T-helper 2 cell treated with Interferon-gamma antibody and Interleukin-4, amounts not matched to agents 5 μg/mL and 100 μg/mL, for 36 hours (primary cell): ENCODE results near the gene AIFM1.

Experiments used
- DNase-seq: peaks from one replicate; pipeline ENCODE4 v3.0.0; 2021; ENCODE audit warnings: low spot score
- H3K27ac Mint-ChIP-seq: one replicate; pipeline ENCODE4 v1.8.0; 2021; ENCODE audit warnings: mild to moderate bottlenecking, mixed read lengths
- H3K27me3 Mint-ChIP-seq: one replicate; pipeline ENCODE4 v1.8.0; 2021; ENCODE audit warnings: low read depth, mixed read lengths
- H3K36me3 Mint-ChIP-seq: one replicate; pipeline ENCODE4 v1.8.0; 2021; ENCODE audit warnings: low read depth, mixed read lengths
- H3K4me1 Mint-ChIP-seq: one replicate; pipeline ENCODE4 v1.8.0; 2021; ENCODE audit warnings: low read depth, mixed read lengths
- H3K4me3 Mint-ChIP-seq: one replicate; pipeline ENCODE4 v1.8.0; 2022; ENCODE audit warnings: mild to moderate bottlenecking, moderate library complexity, mixed read lengths
- H3K9me3 Mint-ChIP-seq: one replicate; pipeline ENCODE4 v1.8.0; 2021; ENCODE audit warnings: mixed read lengths

The AIFM1 gene

DNA sequence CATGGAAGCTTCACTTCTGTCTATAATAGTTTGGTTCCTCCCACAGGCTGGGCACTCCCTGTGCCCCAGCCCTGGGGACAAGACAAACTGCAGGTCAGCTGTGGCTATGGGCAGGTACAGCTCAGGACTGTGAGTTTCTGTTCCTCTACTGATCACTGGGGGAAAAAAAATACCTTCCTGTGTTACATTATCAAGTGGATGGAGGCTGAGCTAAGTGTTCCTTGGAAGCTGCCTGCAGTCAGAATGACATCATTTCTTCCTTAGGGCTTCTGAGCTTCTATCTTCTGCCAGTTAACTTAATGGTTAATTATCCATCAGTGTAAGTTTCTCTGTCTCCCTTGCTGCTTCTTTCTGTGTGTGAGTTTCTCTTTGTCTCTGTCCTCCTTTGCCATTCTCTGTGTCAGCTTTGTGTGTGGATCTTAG is 10.7 kb upstream of the AIFM1 start:
- no peak for DNase-seq
- H3K27ac Mint-ChIP-seq, result peak overlapping the region; percentile 73
- peak overlapping the region; percentile 57 for H3K4me3 Mint-ChIP-seq
- H3K27me3 Mint-ChIP-seq, result no peaks in the 10 kb centered on the region
- H3K9me3 Mint-ChIP-seq, result no peaks in the 10 kb centered on the region
- H3K4me1 Mint-ChIP-seq, result peaks cover 46% of the 10 kb centered on the region
- peaks cover 45% of the 10 kb centered on the region for H3K36me3 Mint-ChIP-seq

DNA sequence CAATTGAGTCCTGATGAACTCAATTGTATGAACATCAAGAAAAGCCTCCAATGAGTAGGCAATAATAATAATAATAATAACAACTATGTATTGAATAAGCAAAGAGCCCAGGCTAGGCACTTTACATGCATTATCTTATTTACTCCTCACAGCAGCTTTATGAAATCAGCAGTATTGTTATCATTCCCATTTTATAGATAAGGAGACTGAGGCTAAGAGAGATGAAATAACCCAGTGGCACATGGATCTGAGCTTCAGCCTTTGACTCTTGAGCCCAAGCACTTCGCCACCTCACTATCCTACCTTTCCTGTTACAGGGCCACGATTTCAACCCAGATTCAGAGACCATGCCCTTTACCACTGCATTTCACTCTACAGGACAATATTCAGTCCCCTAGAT is 9.3 kb upstream of the AIFM1 start:
- H3K4me1 Mint-ChIP-seq, result peaks cover 52% of the 10 kb centered on the region
- H3K9me3 Mint-ChIP-seq, result no peaks in the 10 kb centered on the region
- H3K4me3 Mint-ChIP-seq, result peak overlapping the region; percentile 92
- no peaks in the 10 kb centered on the region for H3K27me3 Mint-ChIP-seq
- H3K36me3 Mint-ChIP-seq, result peaks cover 38% of the 10 kb centered on the region
- no peak for DNase-seq
- H3K27ac Mint-ChIP-seq, result peak overlapping the region; percentile 90

DNA sequence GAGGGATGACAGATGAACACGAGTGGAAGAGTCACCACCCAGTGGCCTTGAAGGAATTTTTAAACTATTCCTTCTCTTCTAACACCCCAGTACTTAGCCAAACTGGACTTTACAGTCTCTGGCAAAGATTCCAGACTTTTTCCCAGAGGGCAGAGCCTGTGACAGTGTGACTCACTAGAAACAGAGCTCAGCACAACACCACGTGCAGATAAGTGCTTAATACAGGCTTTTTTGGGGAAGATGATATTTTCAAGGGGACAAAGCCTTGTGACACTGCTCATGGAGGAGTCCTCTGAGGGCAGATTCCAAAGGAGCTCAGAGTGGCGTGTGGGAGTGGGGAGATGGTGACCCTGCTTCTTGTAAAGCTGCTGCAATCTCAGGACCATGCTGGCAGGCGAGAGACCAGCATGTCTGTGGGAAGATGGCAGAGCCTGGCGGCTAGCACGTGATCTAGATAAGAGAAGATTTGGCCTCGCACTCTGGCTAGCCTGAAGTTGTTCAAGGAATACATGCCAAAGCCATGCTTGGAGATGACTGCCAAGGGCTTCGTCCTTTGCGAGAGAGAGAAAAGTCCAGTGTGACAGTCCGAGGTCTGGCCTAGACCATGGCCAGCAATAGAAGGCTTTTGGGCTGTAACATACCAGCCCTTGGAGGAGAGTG is 8.5 kb upstream of the AIFM1 start:
- H3K4me3 Mint-ChIP-seq, result peak overlapping the region; percentile 92
- DNase-seq, result no peak
- peaks cover 47% of the 10 kb centered on the region for H3K4me1 Mint-ChIP-seq
- H3K27me3 Mint-ChIP-seq, result no peaks in the 10 kb centered on the region
- H3K27ac Mint-ChIP-seq, result peak overlapping the region; percentile 90
- peaks cover 31% of the 10 kb centered on the region for H3K36me3 Mint-ChIP-seq
- no peaks in the 10 kb centered on the region for H3K9me3 Mint-ChIP-seq

DNA sequence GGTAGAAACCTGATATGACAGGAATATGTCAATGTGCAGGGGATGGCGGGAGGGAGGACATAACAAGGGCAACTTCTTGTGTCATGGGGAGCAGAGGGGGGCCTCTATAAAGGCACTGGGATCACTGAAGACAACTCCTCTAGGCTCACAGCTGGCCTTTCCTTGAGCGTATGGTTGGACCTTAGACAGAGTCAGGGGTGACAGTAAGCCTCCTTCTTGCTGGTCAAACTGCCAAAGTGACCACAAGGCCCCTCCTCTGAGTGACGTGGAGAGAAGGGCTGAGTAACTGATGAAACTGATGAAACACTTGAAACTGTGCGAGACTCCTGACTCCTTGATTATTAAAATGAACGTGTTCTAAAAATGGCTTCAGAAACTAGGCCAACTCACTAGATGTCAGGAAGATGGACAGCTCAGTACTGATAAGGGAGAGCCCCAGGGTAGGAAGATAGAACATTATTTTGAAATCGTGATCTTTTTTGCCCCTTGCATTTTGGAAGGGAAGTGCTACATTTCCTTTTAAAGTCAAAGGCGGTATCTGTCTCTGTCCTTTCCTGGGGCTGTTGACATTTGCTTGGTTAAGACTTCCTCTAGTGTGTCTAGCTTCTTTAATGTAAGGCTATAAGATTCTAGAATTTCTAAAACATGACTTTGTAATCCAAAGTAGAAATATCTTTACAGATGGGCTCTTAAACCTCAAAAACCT is 7.7 kb upstream of the AIFM1 start:
- Mint-ChIP-seq H3K27ac (peak overlapping the region; percentile 90), H3K4me3 (peak overlapping the region; percentile 92), H3K27me3 (no peaks in the 10 kb centered on the region), H3K9me3 (no peaks in the 10 kb centered on the region), H3K4me1 (peaks cover 50% of the 10 kb centered on the region), H3K36me3 (peaks cover 31% of the 10 kb centered on the region)
- DNase-seq, result peak; percentile 67

DNA sequence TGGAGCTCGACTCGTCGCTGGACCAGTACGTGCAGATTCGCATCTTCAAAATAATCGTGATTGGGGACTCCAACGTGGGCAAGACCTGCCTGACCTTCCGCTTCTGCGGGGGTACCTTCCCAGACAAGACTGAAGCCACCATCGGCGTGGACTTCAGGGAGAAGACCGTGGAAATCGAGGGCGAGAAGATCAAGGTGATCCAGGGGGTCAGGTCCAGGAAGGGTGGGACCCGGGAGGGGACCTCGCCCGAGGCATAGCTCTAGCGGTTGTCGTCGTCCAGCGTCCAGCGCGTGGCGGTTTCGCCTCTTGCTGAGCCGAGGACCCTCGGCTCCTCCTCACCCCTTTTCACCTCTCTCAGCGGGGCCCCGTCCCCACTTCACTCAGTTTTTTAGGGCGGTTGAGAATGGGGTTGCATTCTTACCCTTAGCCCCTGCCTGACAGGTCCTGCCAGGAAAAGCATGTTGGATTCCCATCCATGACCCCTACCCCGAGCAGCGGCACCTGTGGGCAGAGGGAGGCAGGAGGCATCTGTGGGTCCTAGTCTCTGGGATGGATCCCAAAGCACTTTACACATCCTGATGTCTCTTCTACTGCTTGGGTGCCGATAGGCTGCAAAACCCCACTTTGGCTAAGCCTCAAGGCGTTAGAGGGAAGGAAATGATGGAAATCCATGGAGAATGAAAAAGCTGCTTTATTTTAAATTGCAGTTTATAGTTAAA is 6.6 kb upstream of the AIFM1 start:
- Mint-ChIP-seq H3K9me3 (no peaks in the 10 kb centered on the region), H3K4me3 (peak overlapping the region; percentile 92), H3K36me3 (peaks cover 21% of the 10 kb centered on the region), H3K27ac (peak overlapping the region; percentile 90), H3K4me1 (peaks cover 44% of the 10 kb centered on the region), H3K27me3 (no peaks in the 10 kb centered on the region)
- DNase-seq, result no peak

DNA sequence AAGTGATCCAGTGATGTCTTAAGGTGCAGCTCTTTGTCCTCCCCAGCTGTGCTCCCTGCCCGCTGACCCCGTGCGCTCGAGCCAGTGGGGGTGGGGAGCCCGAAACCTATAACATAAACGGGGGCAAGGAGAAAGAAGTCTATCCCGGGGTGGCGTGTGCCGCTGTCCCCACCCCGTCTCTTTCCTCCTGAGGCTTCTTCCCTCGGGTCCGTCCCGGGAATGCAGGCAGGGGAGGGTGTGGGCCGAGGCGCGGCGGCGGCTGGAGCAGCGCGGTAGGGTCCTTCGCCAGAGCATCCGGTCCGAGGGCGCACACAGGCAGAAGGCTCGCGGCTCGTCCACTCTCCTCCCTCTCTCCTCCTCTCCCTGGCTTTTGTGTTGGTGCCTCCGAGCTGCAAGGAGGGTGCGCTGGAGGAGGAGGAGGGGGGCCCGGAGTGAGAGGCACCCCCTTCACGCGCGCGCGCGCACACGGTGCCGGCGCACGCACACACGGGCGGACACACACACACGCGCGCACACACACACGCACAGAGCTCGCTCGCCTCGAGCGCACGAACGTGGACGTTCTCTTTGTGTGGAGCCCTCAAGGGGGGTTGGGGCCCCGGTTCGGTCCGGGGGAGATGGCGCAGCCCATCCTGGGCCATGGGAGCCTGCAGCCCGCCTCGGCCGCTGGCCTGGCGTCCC is 5.9 kb upstream of the AIFM1 start, which contains the start of gene RAB33A:
TSS of gene RAB33A (plus strand) at position 517 of the 681 bp plus-strand sequence. CDS start at position 618, 101 bp downstream.
- peak within 1 kb of the TSS; percentile 90 for H3K27ac Mint-ChIP-seq
- H3K9me3 Mint-ChIP-seq, result no peaks in the 10 kb centered on the region
- peaks cover 43% of the 10 kb centered on the region for H3K4me1 Mint-ChIP-seq
- H3K4me3 Mint-ChIP-seq, result peak within 1 kb of the TSS; percentile 92
- no peaks in the 10 kb centered on the region for H3K27me3 Mint-ChIP-seq
- H3K36me3 Mint-ChIP-seq, result peaks cover 14% of the 10 kb centered on the region
- peak; percentile 27 for DNase-seq

DNA sequence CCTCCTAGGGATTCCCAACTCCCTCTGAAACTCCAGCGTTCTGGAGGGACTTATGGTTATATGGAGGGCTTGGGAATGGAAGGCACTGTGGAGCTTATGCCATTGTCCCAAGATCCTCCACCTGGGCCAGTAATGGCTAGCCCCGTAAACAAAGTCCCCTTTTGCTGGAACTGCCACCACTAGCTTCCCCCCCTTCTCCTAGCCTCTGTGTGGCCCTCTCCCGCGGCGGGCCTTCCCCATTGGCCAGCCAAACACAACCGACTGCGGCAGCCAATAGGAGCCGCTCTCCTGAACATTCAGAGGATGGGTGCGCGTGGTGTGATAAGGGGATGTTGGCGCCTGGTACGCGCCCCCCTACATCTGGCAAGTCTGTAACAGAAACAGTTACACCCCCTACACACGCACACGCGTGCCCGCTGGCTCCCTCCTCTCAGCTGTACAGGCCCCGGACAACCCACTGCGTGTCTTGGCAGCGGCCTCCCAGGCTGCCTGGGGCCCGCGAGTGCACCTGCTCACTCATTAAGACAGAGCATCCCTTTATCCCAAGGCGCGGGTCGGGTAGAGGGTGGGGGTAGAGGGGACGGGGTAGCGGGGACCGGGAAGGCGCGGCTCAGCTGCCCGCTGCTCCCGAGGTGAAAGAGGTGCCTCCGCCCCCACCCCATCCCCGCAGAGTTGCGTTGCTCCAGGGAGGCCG is 5.3 kb upstream of the AIFM1 start:
- Mint-ChIP-seq H3K4me1 (peaks cover 37% of the 10 kb centered on the region), H3K27ac (peak overlapping the region; percentile 90), H3K27me3 (no peaks in the 10 kb centered on the region), H3K4me3 (peak overlapping the region; percentile 92), H3K9me3 (no peaks in the 10 kb centered on the region), H3K36me3 (peaks cover 10% of the 10 kb centered on the region)
- peak; percentile 70 for DNase-seq

DNA sequence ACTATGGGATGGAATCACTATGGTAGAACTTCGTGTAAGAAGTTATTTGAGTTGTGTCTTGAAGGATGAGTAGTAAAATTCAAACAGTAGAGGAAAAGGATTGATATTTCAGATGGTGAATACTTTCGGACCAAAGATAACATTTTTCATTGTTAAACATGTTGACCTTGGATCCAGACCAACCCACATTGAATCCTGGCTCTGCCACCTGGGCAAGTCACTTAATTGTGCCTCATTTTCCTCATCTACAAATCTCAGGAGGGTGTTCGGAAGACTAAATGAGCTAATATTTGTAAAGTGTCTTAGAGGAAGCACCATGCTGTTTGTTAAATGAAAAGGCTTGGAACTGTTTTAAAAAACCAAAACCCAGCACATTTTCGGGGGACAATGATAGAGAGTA is 1.4 kb upstream of the AIFM1 start:
- H3K4me1 Mint-ChIP-seq, result peaks cover 31% of the 10 kb centered on the region
- no peaks in the 10 kb centered on the region for H3K9me3 Mint-ChIP-seq
- peak overlapping the region; percentile 90 for H3K27ac Mint-ChIP-seq
- peaks cover 5% of the 10 kb centered on the region for H3K36me3 Mint-ChIP-seq
- DNase-seq, result no peak
- H3K4me3 Mint-ChIP-seq, result peak overlapping the region; percentile 95
- H3K27me3 Mint-ChIP-seq, result no peaks in the 10 kb centered on the region

DNA sequence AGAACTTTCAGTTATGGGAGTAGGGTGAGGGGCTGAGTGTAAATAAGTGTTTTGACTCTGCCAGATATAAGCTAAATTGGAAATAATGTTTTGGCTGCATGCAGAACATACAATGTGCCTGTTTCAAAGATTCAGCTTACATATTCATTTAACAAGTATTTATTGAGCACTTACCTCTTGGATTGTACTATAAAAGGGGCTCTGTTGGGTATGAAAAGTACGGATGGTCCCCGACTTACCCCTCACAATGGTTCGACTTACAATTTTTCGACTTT is 799 bp upstream of the AIFM1 start:
- peaks cover 31% of the 10 kb centered on the region for H3K4me1 Mint-ChIP-seq
- DNase-seq, result no peak
- H3K4me3 Mint-ChIP-seq, result peak overlapping the region; percentile 95
- H3K27ac Mint-ChIP-seq, result peak overlapping the region; percentile 90
- peaks cover 5% of the 10 kb centered on the region for H3K36me3 Mint-ChIP-seq
- H3K27me3 Mint-ChIP-seq, result no peaks in the 10 kb centered on the region
- no peaks in the 10 kb centered on the region for H3K9me3 Mint-ChIP-seq

DNA sequence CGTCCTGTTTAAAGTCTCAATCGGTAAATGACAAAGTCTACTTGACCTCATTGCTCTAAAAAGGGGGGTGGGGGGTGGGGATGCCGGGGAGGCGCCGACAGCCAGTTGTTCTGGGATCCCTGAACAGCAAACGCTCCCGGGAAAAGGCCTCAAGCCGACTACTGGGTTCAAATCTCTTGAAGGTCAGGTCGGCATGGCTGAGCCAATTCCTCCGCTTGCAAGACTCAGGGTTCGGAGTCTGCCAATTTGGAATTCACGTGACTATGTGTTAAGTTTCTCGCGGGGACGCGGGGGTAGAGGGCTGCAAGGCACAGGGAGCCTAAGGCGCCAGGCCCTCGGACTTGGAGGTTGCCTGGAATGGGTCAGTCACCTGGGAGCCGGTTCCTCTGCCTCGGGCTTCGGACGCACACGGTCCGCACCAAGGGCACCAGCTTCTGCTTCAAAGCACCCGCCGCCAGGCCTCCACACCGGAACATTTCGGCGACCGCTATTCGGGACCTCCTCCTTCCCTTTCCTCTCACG is 399 bp downstream of the AIFM1 start:
- Mint-ChIP-seq H3K36me3 (peaks cover 5% of the 10 kb centered on the region), H3K27me3 (no peaks in the 10 kb centered on the region), H3K4me3 (peak overlapping the region; percentile 95), H3K27ac (peak overlapping the region; percentile 90), H3K9me3 (no peaks in the 10 kb centered on the region), H3K4me1 (peaks cover 26% of the 10 kb centered on the region)
- no peak for DNase-seq

DNA sequence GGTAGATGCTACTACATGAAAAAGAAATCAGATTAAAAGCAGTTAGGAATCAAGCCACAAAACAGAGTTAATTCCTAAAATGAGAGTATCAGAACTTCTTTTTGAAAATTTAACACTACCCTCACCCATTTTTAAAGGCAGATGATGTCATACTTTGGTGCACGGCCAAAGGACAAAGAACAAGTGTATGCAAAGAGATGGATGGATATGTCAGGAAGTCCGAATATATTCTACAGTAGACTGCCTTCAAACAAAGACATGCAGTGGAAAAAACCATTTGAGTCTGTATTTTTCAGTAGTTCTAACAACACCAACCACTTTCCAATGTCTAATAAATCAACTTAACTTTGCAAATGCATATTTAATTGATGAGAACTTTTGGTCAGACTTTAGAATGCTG is 2.2 kb downstream of the AIFM1 start:
- H3K9me3 Mint-ChIP-seq, result no peaks in the 10 kb centered on the region
- H3K4me1 Mint-ChIP-seq, result peaks cover 28% of the 10 kb centered on the region
- peaks cover 6% of the 10 kb centered on the region for H3K36me3 Mint-ChIP-seq
- no peak overlapping the region for H3K27ac Mint-ChIP-seq
- H3K27me3 Mint-ChIP-seq, result no peaks in the 10 kb centered on the region
- peak overlapping the region; percentile 36 for H3K4me3 Mint-ChIP-seq
- no peak for DNase-seq

DNA sequence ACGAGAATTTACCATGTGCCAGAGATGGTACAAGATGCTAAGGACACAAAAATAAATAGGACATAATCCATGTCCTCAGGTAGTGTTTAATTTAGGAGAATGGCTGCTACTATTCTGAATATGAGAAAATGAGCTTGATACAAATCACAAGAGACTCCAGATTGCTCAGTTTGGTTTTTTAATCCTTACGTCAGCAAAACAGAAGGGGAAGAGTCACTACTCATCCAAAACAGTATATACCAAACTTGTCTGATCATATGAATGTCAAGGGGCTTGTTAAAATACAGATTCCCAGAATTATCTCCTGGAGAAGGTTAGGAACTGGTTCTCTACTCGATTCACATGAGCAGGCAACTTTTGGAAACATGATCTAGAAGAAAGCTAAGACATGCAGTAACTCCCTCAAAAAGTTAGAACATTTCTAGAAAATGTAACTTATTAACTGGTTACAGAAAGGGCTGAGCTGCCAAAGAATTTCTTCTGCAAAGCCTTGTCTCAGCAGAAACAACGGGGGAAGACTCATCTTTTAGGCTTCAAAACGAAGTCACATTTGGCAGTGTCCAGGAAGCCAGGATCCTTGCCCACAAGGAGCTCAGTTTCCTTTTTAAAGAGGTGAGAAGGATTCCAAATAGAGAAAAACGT is 3.4 kb downstream of the AIFM1 start:
- Mint-ChIP-seq H3K27ac (no peak overlapping the region), H3K9me3 (no peaks in the 10 kb centered on the region), H3K36me3 (peaks cover 6% of the 10 kb centered on the region), H3K4me3 (peak overlapping the region; percentile 34), H3K4me1 (peaks cover 24% of the 10 kb centered on the region), H3K27me3 (no peaks in the 10 kb centered on the region)
- DNase-seq, result no peak

DNA sequence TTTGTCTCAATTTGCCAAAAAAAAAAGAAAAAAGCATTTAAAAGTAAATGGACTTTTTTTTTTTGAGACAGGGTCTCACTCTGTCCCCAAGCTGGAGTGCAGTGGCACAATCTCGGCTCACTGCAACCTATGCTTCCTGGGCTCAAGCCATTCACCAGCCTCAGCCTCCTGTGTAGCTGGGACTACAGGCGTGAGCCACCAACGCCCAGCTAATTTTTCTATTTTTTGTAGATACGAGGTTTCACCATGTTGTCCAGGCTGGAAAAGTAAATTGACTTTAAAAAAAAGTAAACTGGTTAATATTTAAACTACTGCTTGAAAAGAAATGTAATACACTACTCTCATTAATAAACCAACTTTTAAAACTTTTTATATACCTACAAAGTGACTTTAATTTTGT is 5.9 kb downstream of the AIFM1 start:
- no peak for DNase-seq
- H3K4me3 Mint-ChIP-seq, result no peak overlapping the region
- H3K27ac Mint-ChIP-seq, result no peak overlapping the region
- no peaks in the 10 kb centered on the region for H3K9me3 Mint-ChIP-seq
- H3K27me3 Mint-ChIP-seq, result no peaks in the 10 kb centered on the region
- H3K4me1 Mint-ChIP-seq, result peaks cover 15% of the 10 kb centered on the region
- H3K36me3 Mint-ChIP-seq, result peaks cover 13% of the 10 kb centered on the region
